ENCODE measurements around the gene FHOD1. TPM values are rescaled to one million over a fixed set of nuclear protein-coding genes. Genes with fewer than 3 reads are reported as not detected.

Gene FHOD1
- polyA plus RNA-seq, 2 of the 4 experiments (the other 2 are of a cell fraction), result 16.1 to 33.6 TPM

- no peak for TF ChIP-seq PBX3 (IDR thresholded peaks at IDR 0.05)
- TF ChIP-seq SREBF2 (IDR thresholded peaks at IDR 0.05), result no peak
- no peak for TF ChIP-seq E2F6 (IDR thresholded peaks at IDR 0.05; ENCODE audit: borderline replicate concordance, low read depth)
- no peak for TF ChIP-seq CTCF (IDR thresholded peaks at IDR 0.05)
- no peak for TF ChIP-seq MAX (IDR thresholded peaks at IDR 0.05)
- ATAC-seq, result no peak
- DNase-seq (ENCODE audit: low read depth in 1 of 2, low spot score in 1 of 2), result no peak
- Histone ChIP-seq H3K9me3 (no peaks in the 10 kb centered on the region), H3K4me1 (peaks cover 12% of the 10 kb centered on the region; the same call in 2 of the 3 replicates), H3K27ac (no peak overlapping the region), H3K4me2 (no peak overlapping the region), H3K4me3 (no peak overlapping the region)
- ChIA-PET CTCF (interaction anchor here (0.5 to 10.3 kb wide), 3 partner anchors 11 to 31 kb away, joined by 3 to 105 read pairs (median 3); no protein-coding TSS in a partner anchor), POLR2A (no interaction called here)
- FAIRE-seq, result no peak
- 96% methylated on average over 13 of the region's 22 CpGs for WGBS (ENCODE audit: missing lambda C conversion rate)
These were observed 47.5 kb downstream of the FHOD1 start for GRCh38 chr16:67199808-67200198.

- Histone ChIP-seq H3K27ac (no peak within 1 kb of the TSS), H3K4me1 (peaks cover 12% of the 10 kb centered on the region; the same call in 2 of the 3 replicates), H3K9me3 (no peaks in the 10 kb centered on the region), H3K4me2 (no peak within 1 kb of the TSS), H3K4me3 (no peak within 1 kb of the TSS)
- ATAC-seq (no peak), FAIRE-seq (no peak), DNase-seq (ENCODE audit: low read depth in 1 of 2, low spot score in 1 of 2) (no peak)
- 91% methylated on average over 46 of the region's 61 CpGs for WGBS (ENCODE audit: missing lambda C conversion rate)
- ChIA-PET POLR2A (no interaction called here), CTCF (interaction anchor here (0.5 to 10.3 kb wide), 12 partner anchors 11 to 281 kb away, joined by 3 to 105 read pairs (median 8); partner anchors contain the start of genes ATP6V0D1, EXOC3L1 and TMEM208)
- no peak for TF ChIP-seq CEBPB (IDR thresholded peaks at IDR 0.05)
- no peak for TF ChIP-seq KDM5A (IDR thresholded peaks at IDR 0.05)
- no peak for TF ChIP-seq KDM1A (IDR thresholded peaks at IDR 0.05; ENCODE audit: low read depth)
- TF ChIP-seq EHF (CRISPR knock-in tag; IDR thresholded peaks at IDR 0.05), result no peak
- TF ChIP-seq RNF2 (IDR thresholded peaks at IDR 0.05; ENCODE audit: borderline replicate concordance, low read depth), result no peak
- TF ChIP-seq HOXB5 (CRISPR knock-in tag; IDR thresholded peaks at IDR 0.05), result no peak
- TF ChIP-seq HEYL (CRISPR knock-in tag; IDR thresholded peaks at IDR 0.05), result no peak
- no peak for TF ChIP-seq FOSB (CRISPR knock-in tag; IDR thresholded peaks at IDR 0.05)
- no peak; a peak in 1 of 5 replicates for TF ChIP-seq JUN (IDR thresholded peaks at IDR 0.05)
- no peak for TF ChIP-seq RCOR1 (IDR thresholded peaks at IDR 0.05; ENCODE audit: low read depth, low read length)
- TF ChIP-seq REST (IDR thresholded peaks at IDR 0.05), result no peak
- TF ChIP-seq EHMT2 (IDR thresholded peaks at IDR 0.05; ENCODE audit: low read depth), result no peak
- no peak for TF ChIP-seq RARB (CRISPR knock-in tag; IDR thresholded peaks at IDR 0.05)
- no peak for TF ChIP-seq RAD21 (conservative IDR thresholded peaks at IDR 0.05 in 1 of 2, IDR thresholded peaks at IDR 0.05 in 1 of 2)
- TF ChIP-seq MYC (IDR thresholded peaks at IDR 0.05; ENCODE audit: borderline replicate concordance, low read length), result no peak
- no peak for TF ChIP-seq SMC3 (IDR thresholded peaks at IDR 0.05)
These were observed 48.1 kb downstream of the FHOD1 start, which contains the start of gene ELMO3 for GRCh38 chr16:67199011-67199807. Gene ELMO3 (plus strand): TSS chr16:67199131. CDS start chr16:67199327, 196 bp downstream.
